A549 treated with RU486 at 1 μM for 4 hours (cell line): ENCODE results near the gene STARD9. TPM values are rescaled to one million over a fixed set of nuclear protein-coding genes. Genes with fewer than 3 reads are reported as not detected.

Experiments
- total RNA-seq: library from RNA; stranded (reverse); fragments of 200-300 nt; extraction: Qiagen RNA extraction; gene quantifications from 5 replicates; pipeline ENCODE4 v1.2.3, GENCODE V29; 2022; ENCODE audit warnings: low read depth

STARD9 gene
- total RNA-seq, result 1.1 to 1.8 TPM (median 1.6 TPM) in 5 replicates

GRCh38 chr15:42575188-42576039 lies at the start of gene STARD9:
TSS of gene STARD9 (plus strand) at chr15:42575606. CDS start at chr15:42575716, 110 bp downstream.

DNA sequence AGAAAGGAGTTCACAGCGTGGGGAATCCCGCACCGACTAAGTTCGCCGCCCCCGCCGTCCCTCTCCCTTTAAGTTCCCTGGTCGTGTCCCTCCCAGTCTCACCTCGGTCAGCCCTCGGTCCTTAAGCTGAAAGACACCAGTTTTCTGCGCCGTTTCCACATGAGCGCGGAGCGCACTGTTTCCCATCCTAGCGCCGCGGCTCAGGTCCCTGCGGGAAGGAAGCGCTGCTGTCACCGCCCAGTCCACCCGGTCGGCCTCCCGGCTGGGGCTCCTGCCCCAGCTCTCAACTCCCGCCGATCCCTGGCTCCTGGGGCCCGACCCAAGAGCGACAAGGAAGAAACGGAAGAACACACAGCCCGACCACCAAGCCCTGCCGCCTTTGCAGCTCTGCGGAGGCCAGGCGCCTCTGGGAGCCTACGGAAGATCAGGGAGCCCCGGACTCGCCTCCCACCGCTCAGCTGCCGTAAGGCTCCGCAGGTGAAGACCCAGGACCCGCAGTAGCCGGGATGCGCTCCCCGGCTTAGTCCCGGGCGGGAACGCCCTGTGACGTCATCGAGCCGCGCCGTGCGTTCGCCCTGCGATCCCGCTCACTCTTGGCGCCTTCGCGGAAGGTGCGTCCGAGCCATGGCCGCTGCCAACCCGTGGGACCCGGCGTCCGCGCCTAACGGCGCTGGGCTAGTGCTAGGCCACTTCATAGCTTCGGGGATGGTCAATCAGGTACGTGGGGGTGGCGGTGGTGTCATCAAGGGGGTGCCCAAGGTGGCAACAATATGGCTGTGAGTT lies 27.0 kb upstream of the STARD9 start, which contains the start of the genes HAUS2 and LRRC57:
Gene HAUS2 (plus strand): TSS at position 590 of the 783 bp plus-strand sequence. CDS start 35 bp downstream, at position 625.
Gene LRRC57 (minus strand): TSS at position 545 of the 783 bp plus-strand sequence. CDS start 359 bp downstream, at position 186.

GRCh38 chr15:42736793-42737528 lies 161.6 kb downstream of the STARD9 start, which contains the start of gene CDAN1:
TSS of gene CDAN1 (minus strand) at chr15:42737128. CDS start at chr15:42737102, 26 bp downstream.

Other genes with a start within 250 kb of the STARD9 start
- gene CAPN3, start 216.1 kb upstream of the STARD9 start, total RNA-seq, result 0.22 to 0.87 TPM (median 0.43 TPM) in 4 of 5 replicates, not detected in the other
- 6.5 to 11.7 TPM (median 10.7 TPM) in 5 replicates for gene ZNF106, start 84.5 kb upstream of the STARD9 start, total RNA-seq
- 15.9 to 42.0 TPM (median 22.9 TPM) in 5 replicates for gene SNAP23, start 80.0 kb upstream of the STARD9 start, total RNA-seq
- 11.1 to 11.6 TPM (median 11.5 TPM) in 5 replicates for gene LRRC57, start 26.8 kb upstream of the STARD9 start, total RNA-seq
- 14.5 to 21.0 TPM (median 19.6 TPM) in 5 replicates for gene HAUS2, start 26.8 kb upstream of the STARD9 start, total RNA-seq
- 4.8 to 7.1 TPM (median 6.4 TPM) in 5 replicates for gene CDAN1, start 161.5 kb downstream of the STARD9 start, total RNA-seq